GM19043 (cell line): ENCODE data around the gene CCDC8.
"Not testable (repeated sequence)": the region's sequence is repeated elsewhere in the genome, so short reads cannot be mapped to it uniquely, and the experiment has no call there.

Experiments
- ATAC-seq: cut with Tn5 transposase; IDR thresholded peaks from one replicate; pipeline ENCODE4 v1.9.1; 2021; ENCODE audit warnings: low read depth; ENCODE audit not compliant: unreplicated experiment

CCDC8 gene

GRCh38 chr19:46384396-46384795 is 29.0 kb downstream of the CCDC8 start:
- ATAC-seq, result no peak

GRCh38 chr19:46383846-46384245 is 29.5 kb downstream of the CCDC8 start:
- no peak for ATAC-seq

- ATAC-seq, result no peak
Measured at GRCh38 chr19:46383171-46383815, 30.1 kb downstream of the CCDC8 start.

GRCh38 chr19:46381756-46382345 is 31.5 kb downstream of the CCDC8 start:
- no peak for ATAC-seq

- ATAC-seq, result no peak
Measured at GRCh38 chr19:46381346-46381745, 32.0 kb downstream of the CCDC8 start.

GRCh38 chr19:46380690-46381089 is 32.7 kb downstream of the CCDC8 start:
- no peak for ATAC-seq

GRCh38 chr19:46378268-46378667 is 35.1 kb downstream of the CCDC8 start:
- no peak for ATAC-seq

GRCh38 chr19:46376241-46377153 is 36.9 kb downstream of the CCDC8 start:
- no peak for ATAC-seq

- ATAC-seq, result not testable (repeated sequence)
Measured at GRCh38 chr19:46375476-46376067, 37.8 kb downstream of the CCDC8 start.

- no peak for ATAC-seq
Measured at GRCh38 chr19:46374536-46375475, 38.6 kb downstream of the CCDC8 start.

GRCh38 chr19:46373491-46374359 is 39.6 kb downstream of the CCDC8 start:
- ATAC-seq, result no peak

- no peak for ATAC-seq
Measured at GRCh38 chr19:46372901-46373490, 40.4 kb downstream of the CCDC8 start.

GRCh38 chr19:46371371-46371901 is 41.9 kb downstream of the CCDC8 start:
- ATAC-seq, result no peak

- no peak for ATAC-seq
Measured at GRCh38 chr19:46369817-46370216, 43.5 kb downstream of the CCDC8 start.

GRCh38 chr19:46368116-46368515 is 45.2 kb downstream of the CCDC8 start:
- no peak for ATAC-seq

GRCh38 chr19:46367426-46367825 is 45.9 kb downstream of the CCDC8 start:
- no peak for ATAC-seq

GRCh38 chr19:46366620-46367292 is 46.6 kb downstream of the CCDC8 start:
- no peak for ATAC-seq

GRCh38 chr19:46365561-46365960 is 47.8 kb downstream of the CCDC8 start:
- ATAC-seq, result no peak
